Right lobe of liver (tissue), 4 donors: ENCODE results near the gene CARS1.

Source experiments
- POLR2A ChIP-seq: fragments of 450-650 bp; IDR thresholded peaks from one replicate; pipeline ENCODE4 v1.6.1; 2017; ENCODE audit warnings: antibody characterized with exemption, mild to moderate bottlenecking
- TF ChIP-seq, protein P1 (sequence below), 4 donors: fragments of 200-600 bp in 3 of 4; fragments of 450-650 bp in 1 of 4; IDR thresholded peaks; one replicate each; pipeline versions ENCODE4 v1.5.1 to v1.8.0; 2016 to 2022; ENCODE audit warnings: antibody characterized with exemption in 4 of 4, mild to moderate bottlenecking in 2 of 4
- donor health status: DM: no; HTN: no; CAD: no.
- donor health status: DM: no; HTN: no; CAD: no.
- donor health status: DM: no; HTN: yes; CAD: no.

DNA sequence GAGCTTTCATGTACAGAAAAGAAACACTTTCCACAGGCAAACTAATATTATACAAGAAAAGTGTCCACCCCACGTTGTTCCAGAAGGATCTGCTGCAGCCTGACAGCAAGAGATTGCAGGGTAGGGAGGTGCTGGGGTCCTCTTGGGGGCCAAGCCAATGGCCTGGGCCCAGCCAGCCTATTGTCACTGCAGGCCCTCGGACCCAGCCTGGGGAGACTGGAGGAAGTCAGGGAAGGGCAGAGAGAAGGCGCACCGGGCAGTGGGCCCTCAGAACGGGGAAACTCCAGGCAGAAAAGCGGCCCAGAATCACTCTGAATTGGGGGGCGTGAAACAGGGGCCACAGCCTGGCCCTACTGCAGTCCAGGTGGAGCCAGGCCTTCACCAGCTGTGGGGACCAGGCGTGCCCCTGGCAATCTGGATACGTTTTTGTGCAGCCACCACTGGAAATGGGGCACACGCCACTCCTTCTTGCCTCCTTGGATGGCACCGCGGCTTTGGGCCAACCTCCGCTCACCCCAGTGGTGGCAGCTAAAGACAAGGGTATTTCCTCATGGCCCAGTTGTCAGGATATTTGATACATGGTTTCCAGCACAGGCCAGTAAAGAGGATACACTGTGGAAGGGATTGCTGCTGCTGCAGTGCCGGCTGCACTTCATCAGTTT, 61.2 kb downstream of the CARS1 start:
- TF ChIP-seq, protein P1, sequence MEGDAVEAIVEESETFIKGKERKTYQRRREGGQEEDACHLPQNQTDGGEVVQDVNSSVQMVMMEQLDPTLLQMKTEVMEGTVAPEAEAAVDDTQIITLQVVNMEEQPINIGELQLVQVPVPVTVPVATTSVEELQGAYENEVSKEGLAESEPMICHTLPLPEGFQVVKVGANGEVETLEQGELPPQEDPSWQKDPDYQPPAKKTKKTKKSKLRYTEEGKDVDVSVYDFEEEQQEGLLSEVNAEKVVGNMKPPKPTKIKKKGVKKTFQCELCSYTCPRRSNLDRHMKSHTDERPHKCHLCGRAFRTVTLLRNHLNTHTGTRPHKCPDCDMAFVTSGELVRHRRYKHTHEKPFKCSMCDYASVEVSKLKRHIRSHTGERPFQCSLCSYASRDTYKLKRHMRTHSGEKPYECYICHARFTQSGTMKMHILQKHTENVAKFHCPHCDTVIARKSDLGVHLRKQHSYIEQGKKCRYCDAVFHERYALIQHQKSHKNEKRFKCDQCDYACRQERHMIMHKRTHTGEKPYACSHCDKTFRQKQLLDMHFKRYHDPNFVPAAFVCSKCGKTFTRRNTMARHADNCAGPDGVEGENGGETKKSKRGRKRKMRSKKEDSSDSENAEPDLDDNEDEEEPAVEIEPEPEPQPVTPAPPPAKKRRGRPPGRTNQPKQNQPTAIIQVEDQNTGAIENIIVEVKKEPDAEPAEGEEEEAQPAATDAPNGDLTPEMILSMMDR (IDR thresholded peaks at IDR 0.05) = no peak
- TF ChIP-seq POLR2A = no peak
